Measurements from ENCODE around the gene TP53.

DNA sequence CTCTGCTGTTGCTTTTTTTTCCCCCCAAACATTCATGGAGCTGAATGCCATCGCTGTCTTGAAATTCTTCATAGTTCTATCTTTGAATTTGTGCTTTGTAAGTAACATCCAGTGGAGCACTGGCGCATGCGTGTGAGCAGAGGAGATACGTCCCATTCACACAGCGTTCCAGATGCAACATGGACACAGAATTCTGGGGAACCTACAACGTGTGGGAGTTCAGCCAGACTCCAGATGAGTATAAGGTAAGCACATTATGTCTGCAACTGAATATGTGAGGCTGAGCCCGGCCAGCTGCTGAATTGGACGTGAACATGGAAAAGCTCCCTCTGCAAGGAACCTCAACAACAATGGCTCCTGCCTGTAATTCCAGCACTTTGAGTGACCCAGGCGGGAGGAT, 40.8 kb downstream of the TP53 start:
- TF ChIP-seq, protein P1, sequence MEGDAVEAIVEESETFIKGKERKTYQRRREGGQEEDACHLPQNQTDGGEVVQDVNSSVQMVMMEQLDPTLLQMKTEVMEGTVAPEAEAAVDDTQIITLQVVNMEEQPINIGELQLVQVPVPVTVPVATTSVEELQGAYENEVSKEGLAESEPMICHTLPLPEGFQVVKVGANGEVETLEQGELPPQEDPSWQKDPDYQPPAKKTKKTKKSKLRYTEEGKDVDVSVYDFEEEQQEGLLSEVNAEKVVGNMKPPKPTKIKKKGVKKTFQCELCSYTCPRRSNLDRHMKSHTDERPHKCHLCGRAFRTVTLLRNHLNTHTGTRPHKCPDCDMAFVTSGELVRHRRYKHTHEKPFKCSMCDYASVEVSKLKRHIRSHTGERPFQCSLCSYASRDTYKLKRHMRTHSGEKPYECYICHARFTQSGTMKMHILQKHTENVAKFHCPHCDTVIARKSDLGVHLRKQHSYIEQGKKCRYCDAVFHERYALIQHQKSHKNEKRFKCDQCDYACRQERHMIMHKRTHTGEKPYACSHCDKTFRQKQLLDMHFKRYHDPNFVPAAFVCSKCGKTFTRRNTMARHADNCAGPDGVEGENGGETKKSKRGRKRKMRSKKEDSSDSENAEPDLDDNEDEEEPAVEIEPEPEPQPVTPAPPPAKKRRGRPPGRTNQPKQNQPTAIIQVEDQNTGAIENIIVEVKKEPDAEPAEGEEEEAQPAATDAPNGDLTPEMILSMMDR (IDR thresholded peaks at IDR 0.05), result no peak
- TF ChIP-seq POLR2A (IDR thresholded peaks at IDR 0.05) (no peak), POLR2AphosphoS5 (IDR thresholded peaks at IDR 0.05) (no peak)

Data from sigmoid colon (tissue), 4 donors.